Fibroblast of upper back skin (primary cell): ENCODE data around the gene SEC14L1.

ENCODE experiments used
- DNase-seq: peaks from one replicate; pipeline ENCODE4 v3.0.0-alpha.2; 2013

SEC14L1 gene

GRCh38 chr17:77116371-77116860 lies 24.4 kb upstream of the SEC14L1 start:
- no peak for DNase-seq

GRCh38 chr17:77117415-77117814 lies 23.4 kb upstream of the SEC14L1 start:
- no peak for DNase-seq

DNA sequence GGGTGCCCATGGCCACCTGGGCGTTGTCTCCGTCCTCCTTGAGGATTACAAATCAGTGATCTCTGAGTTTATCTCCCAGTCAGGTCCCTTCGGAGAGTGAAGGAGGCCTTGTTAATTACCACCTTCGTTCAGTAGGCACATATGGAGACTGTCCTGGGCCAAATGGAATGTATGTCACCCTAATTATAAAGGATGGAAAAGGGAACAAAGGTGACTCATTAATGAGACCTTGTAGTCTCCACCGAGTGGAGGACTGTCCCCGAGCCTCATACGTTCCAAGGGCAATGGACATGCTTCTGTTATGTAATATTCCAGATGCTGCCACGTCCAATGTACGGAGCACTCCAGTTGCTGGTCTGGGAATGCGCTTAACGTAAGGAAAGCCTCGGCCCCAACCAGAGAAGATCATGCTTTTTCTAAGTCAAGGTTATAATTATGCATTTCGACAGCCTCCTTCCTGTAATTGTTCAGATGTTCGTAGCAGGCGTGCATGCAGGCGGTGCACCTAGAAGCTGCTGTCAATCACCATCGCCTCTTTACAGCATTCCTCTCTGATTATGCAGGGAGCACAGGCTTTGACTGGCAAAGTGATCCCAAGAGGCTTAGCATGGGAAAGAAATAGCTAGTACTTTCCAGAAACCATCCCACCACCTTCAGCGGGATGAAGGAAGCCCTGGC lies 22.4 kb upstream of the SEC14L1 start:
- no peak for DNase-seq

DNA sequence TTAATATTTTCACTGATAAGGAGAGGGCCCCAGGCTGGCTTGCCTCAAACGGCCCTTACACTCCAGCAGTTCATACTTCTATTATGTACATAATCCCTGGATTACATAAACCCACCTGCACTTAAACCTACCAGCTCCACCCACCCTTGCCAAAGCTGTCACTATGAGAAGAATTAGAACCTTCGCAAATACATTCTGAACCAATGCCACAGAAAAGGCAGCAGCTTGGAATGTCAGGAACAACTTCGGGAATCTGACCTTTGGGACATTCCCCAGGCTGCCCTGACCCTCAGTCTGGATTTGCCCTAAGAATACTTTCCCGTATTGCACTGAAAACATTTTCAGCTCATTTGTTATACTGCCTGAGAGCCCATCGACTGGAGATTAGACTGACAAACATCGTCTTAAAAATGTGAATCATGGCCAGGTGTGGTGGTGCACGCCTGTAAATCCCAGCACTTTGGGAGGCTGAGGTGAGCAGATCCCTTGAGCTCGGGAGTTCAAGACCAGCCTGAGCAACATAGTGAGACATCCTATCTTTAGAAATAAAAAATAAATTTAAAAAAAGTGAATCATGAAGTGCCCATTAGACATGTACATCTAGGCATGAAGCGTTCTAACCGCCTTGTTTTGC lies 21.0 kb upstream of the SEC14L1 start:
- DNase-seq, result no peak

DNA sequence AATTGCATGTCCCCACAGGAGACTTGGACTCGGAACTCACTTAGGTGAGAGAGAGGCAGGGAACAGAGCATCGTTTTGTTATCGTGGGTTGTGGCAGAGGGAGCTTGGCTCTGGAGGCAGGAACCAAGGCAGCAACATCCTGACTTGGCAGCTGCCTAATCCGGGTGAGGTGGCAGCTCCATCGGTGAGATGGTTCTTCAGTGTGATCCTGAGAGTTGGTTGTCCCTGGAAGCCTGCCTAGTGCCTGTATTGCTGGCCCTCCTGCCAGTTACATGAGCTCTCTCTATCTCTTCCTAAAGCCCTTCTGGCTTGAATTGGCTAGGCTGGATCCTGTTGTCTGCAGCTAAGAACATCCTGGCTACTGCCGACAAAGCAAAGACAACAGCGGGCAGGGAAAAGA lies 19.9 kb upstream of the SEC14L1 start:
- DNase-seq, result no peak

- DNase-seq, result peak; percentile 79
These were observed 16.4 kb upstream of the SEC14L1 start for GRCh38 chr17:77124192-77124889.

- peak; percentile 98 for DNase-seq
These were observed 15.3 kb upstream of the SEC14L1 start for GRCh38 chr17:77125432-77125901.

- no peak for DNase-seq
These were observed 14.2 kb upstream of the SEC14L1 start for GRCh38 chr17:77126519-77126918.

GRCh38 chr17:77127735-77128361 lies 12.9 kb upstream of the SEC14L1 start:
- peak; percentile 52 for DNase-seq

DNA sequence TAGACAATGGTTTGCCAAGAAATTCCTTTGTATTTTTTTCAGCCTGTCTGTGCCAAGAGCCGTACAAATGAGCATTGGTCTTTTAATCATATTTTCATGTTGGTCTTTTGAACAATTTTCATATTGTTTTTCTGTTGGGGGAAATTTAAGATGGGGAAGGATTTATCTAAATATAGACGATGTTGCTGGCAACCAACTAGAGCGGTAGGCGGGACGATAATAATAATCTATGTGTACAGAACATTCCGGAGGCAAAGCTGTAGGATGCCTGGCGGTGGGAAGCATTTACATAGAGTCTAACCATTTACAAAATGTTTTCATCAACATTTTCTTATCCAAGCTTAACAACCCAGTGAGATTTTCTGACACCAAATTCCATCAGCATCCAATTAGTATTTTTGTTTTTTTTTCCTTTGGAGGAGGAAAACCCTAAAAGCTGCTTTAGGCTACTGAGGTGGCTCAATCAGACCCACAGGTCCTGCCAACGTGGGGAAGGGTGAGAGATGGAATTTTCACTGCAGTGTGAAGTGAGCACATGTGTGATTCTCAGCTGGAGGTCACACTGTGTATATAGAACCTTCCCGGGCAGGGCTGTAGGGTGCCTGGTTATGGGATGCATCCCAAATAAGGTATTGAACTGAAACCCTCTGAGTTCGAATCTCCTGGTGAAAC lies 11.7 kb upstream of the SEC14L1 start:
- peak; percentile 57 for DNase-seq

GRCh38 chr17:77129568-77130301 lies 11.0 kb upstream of the SEC14L1 start:
- peak; percentile 50 for DNase-seq

GRCh38 chr17:77130525-77130924 lies 10.2 kb upstream of the SEC14L1 start:
- no peak for DNase-seq

DNA sequence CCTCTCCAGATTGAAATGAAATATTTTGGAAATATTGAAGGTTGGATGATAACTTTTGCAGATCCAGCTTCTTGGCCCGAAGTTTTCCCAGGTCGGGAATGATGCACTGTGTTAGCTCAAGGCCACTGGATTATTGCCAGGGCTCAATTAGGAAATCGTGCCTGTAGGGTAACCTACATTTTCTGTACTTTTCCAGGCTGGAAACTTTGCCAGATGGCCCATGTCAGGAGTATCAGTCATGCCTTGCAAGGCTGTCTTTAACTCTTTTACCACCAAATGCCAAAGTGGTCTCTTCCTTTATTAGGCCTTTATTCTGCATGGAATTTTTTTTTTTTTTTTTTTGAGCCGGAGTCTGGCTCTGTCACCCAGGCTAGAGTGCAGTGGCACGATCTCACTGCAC lies 8.9 kb upstream of the SEC14L1 start:
- DNase-seq, result peak; percentile 94

DNA sequence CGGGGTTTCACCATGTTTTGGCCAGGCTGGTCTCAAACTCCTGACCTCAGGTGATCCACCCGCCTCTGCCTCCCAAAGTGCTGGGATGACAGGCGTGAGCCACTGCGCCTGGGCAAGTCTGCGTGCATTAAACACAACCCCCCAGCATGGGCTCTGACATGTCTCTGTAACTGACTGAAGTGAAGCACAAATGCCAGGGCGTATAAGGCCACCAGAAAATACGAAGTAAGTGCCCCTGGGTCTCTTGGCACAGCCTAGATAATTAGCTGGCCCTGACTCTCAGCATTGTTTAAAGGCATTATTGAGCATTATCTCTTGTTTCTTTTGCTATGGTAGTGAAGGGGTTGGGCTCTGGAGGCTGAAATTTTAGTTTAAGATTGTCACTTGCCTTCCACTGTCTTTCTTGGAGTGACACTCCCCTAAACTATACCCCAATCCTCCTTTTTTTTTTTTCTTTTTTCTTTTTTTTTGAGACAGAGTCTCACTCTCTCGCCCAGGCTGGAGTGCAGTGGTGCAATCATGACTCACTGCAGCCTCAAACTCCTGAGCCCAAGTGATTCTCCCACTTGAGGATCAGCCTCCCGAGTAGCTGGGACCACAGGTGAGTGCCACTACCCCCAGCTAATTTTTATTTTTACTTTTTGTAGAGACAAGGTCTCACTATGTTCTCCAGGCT lies 8.2 kb upstream of the SEC14L1 start:
- DNase-seq, result no peak

DNA sequence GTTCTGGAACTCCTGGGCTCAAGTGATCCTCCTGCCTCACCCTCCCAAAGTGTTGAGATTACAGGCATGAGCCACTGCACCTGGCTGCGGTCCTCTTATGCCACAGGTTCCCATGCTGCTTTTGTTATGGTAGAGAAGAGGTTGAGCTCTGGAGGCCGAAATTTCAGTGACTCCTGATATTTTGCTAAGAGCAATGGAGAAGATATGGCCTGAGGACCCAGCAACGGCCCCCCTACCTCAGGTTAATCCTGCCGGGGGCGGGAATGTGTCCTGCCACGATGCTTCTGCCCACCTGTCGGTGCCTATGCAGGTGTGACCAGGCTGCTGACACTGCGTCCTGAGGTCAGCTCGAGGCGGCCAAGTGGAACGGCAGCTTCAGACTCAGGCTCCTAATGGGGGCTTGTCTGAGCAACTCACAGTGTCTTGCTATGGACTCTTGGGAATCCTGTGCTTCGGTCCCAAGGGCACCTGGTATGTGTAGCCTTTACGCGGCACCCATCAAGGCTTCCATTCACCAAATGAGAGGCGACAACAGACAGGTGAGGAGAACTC lies 7.6 kb upstream of the SEC14L1 start:
- DNase-seq, result no peak

- DNase-seq, result no peak
These were observed 4.4 kb upstream of the SEC14L1 start for GRCh38 chr17:77136420-77136767.

GRCh38 chr17:77137111-77137510 lies 3.7 kb upstream of the SEC14L1 start:
- DNase-seq, result no peak

DNA sequence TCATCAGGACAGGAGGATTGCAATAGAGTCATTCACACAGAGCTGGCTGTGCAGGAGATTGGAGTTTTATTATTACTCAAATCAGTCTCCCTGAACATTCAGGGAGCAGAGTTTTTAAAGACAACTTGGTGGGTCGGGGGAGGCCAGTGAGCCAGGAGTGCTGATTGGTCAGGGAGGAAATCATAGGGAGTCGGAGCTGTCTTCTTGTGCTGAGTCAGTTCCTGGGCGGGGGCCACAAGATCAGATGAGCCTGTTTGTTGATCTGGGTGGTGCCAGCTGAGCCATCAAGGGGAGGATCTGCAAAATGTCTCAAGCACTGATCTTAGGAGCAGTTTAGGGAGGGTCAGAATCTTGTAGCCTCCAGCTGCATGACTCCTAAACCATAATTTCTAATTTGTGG lies 2.9 kb upstream of the SEC14L1 start:
- DNase-seq, result peak; percentile 44

- DNase-seq, result peak; percentile 98
These were observed 447 bp upstream of the SEC14L1 start for GRCh38 chr17:77140166-77140877.

DNA sequence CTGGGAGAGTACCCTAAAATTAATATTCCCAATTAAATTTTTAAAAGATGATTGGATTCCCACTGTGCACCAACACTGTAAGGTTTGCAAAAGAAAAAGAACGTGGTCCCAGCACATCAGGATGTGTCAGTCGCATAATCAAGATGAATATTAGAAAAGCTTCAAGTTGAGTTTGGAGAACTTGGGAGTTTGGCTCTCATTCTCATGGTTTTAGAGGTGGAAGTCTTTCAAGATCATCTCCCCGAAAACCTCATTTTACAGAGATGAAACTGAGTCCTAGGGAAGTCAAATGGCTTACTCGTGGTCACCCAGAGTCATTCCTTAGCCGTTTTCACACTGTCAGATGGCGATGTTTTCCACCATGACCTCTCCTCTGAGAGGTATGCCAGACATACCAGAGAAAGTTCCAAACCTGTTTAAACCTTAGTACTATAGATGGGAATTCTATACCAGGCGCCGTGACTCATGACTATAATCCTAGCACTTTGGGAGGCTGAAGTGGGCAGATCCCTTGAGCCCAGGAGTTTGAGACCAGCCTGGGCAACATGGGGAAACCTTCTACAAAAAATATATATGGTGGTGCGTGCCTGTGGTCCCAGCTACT lies 1.2 kb downstream of the SEC14L1 start:
- DNase-seq, result peak; percentile 38
